Esophagus muscularis mucosa (tissue), 4 donors: Measurements from ENCODE around the gene RAD9A. TPM values are rescaled to one million over a fixed set of nuclear protein-coding genes. Genes with fewer than 3 reads are reported as not detected.
"Not testable (repeated sequence)": the region's sequence is repeated elsewhere in the genome, so short reads cannot be mapped to it uniquely, and the experiment has no call there.

Source experiments
- DNase-seq: peaks from one replicate; pipeline ENCODE4 v3.0.0-alpha.2; 2017; ENCODE audit errors: extremely low spot score
- H3K27ac ChIP-seq, 4 donors: fragments of 200-600 bp; sonication (generic); replicated peaks in 1 of 4; 1 replicate in 3 of 4; 2 replicates in 1 of 4; pipeline ENCODE4 v1.5.1; 2016 to 2019; ENCODE audit warnings: mild to moderate bottlenecking in 1 of 4
- H3K27me3 ChIP-seq, 4 donors: fragments of 200-600 bp; sonication (generic); one replicate each; pipeline versions ENCODE4 v1.5.1 to v1.6.0; 2016 to 2019
- H3K36me3 ChIP-seq, 4 donors: fragments of 200-600 bp; sonication (generic); one replicate each; pipeline ENCODE4 v1.5.1; 2016 to 2019
- H3K4me1 ChIP-seq, 4 donors: fragments of 200-600 bp; sonication (generic); one replicate each; pipeline ENCODE4 v1.5.1; 2016 to 2019
- H3K4me3 ChIP-seq, 4 donors: fragments of 200-600 bp; sonication (generic); 1 replicate in 2 of 4; 2 replicates in 2 of 4; pipeline ENCODE4 v1.5.1; 2016 to 2019; ENCODE audit warnings: mild to moderate bottlenecking in 4 of 4, moderate library complexity in 1 of 4
- H3K9me3 ChIP-seq, 4 donors: fragments of 200-600 bp; sonication (generic); 1 replicate in 3 of 4; 2 replicates in 1 of 4; pipeline ENCODE4 v1.5.1; 2016 to 2019
- CTCF ChIP-seq, 3 experiments: fragments of 200-600 bp in 2 of 3; fragments of 450-650 bp in 1 of 3; sonication (generic) in 2 of 3; IDR thresholded peaks; one replicate each; pipeline ENCODE4 v1.5.1; 2017 to 2019; ENCODE audit warnings: antibody characterized with exemption in 3 of 3, mild to moderate bottlenecking in 2 of 3, moderate library complexity in 1 of 3
- EP300 ChIP-seq: sonication (generic); formaldehyde crosslinking; IDR thresholded peaks from one replicate; pipeline ENCODE4 v1.6.1; 2017; ENCODE audit warnings: antibody characterized with exemption
- POLR2A ChIP-seq: fragments of 450-650 bp; IDR thresholded peaks from one replicate; pipeline ENCODE4 v1.6.1; 2017; ENCODE audit warnings: antibody characterized with exemption, moderate library complexity, mild to moderate bottlenecking, low read depth
- POLR2AphosphoS5 ChIP-seq, 2 donors: sonication (generic); formaldehyde crosslinking; IDR thresholded peaks; one replicate each; pipeline ENCODE4 v1.6.1; 2017; ENCODE audit warnings: antibody characterized with exemption in 2 of 2
- WGBS: methylation state at CpG from one replicate; pipeline ENCODE4 v1.1.5; 2018; 5-methylcytosine and 5-hydroxymethylcytosine counted together
- intact Hi-C: fragments of 100-400 bp; cut with DNase I; formaldehyde crosslinking; loops from one replicate; pipeline ENCODE4 v1.15.1; 2023
- total RNA-seq, 4 donors: library from RNA; depleted of rRNA; stranded (reverse); fragments of >200 nt; gene quantifications; one replicate each; pipeline versions ENCODE4 v1.1.0 to v1.2.1, GENCODE V29; 2016

The RAD9A gene
- total RNA-seq, 4 donors from 2014 or later, result 10.7 to 16.7 (median 12.7) TPM

GRCh38 chr11:67401495-67402191 is 9.9 kb downstream of the RAD9A start, which contains the start of gene PPP1CA:
TSS of gene PPP1CA (minus strand) at chr11:67401858. CDS start at chr11:67401782, 76 bp downstream.
- DNase-seq, result peak; percentile 97
- H3K9me3 ChIP-seq, result no peaks in the 10 kb centered on the region
- peak within 1 kb of the TSS; percentile 93 to 98 (median 94) for H3K27ac ChIP-seq
- 0% methylated on average over 4 of the region's 73 CpGs for WGBS
- peaks cover 23 to 52% (median 43%) of the 10 kb centered on the region in 4 donors for H3K4me1 ChIP-seq
- peaks cover 22 to 38% (median 33%) of the 10 kb centered on the region in 4 donors for H3K36me3 ChIP-seq
- intact Hi-C loops, result loop anchor here (5.0 kb wide), 2 partner anchors 66 to 106 kb away; partner anchors contain the start of genes CDK2AP2, PITPNM1 and TMEM134
- no peak for TF ChIP-seq EP300
- TF ChIP-seq CTCF (IDR thresholded peaks at IDR 0.05), result peak; percentile 29 to 74 (median 37)
- peak; percentile 73 to 86 for TF ChIP-seq POLR2AphosphoS5 (IDR thresholded peaks at IDR 0.05)
- no peak for TF ChIP-seq POLR2A
- peak within 1 kb of the TSS; percentile 80 to 92 (median 88) for H3K4me3 ChIP-seq
- H3K27me3 ChIP-seq, result peaks cover 0 to 37% (median 0%) of the 10 kb centered on the region in 4 donors

- peak overlapping the region; percentile 93 to 98 (median 94) for H3K27ac ChIP-seq
- H3K9me3 ChIP-seq, DNase-seq: not testable (repeated sequence)
- peaks cover 0 to 44% (median 0%) of the 10 kb centered on the region in 4 donors for H3K27me3 ChIP-seq
- peaks cover 23 to 45% (median 38%) of the 10 kb centered on the region in 4 donors for H3K4me1 ChIP-seq
- WGBS, result 56% methylated on average over 19 of the region's 19 CpGs
- peak overlapping the region; percentile 80 to 92 (median 88) for H3K4me3 ChIP-seq
- intact Hi-C loops, result loop anchor here (5.0 kb wide), 2 partner anchors 65 to 105 kb away; partner anchors contain the start of genes CDK2AP2, PITPNM1 and TMEM134
- peaks cover 17 to 32% (median 26%) of the 10 kb centered on the region in 4 donors for H3K36me3 ChIP-seq
Measured at GRCh38 chr11:67402192-67402839, 10.5 kb downstream of the RAD9A start.

- Histone ChIP-seq H3K4me1 (peaks cover 23 to 41% (median 36%) of the 10 kb centered on the region in 4 donors), H3K4me3 (peak overlapping the region in 1 of 4 donors; percentile 10), H3K27me3 (peaks cover 0 to 51% (median 0%) of the 10 kb centered on the region in 4 donors), H3K36me3 (peaks cover 9 to 24% (median 19%) of the 10 kb centered on the region in 4 donors)
- WGBS, result 93% methylated on average over 9 of the region's 9 CpGs
- intact Hi-C loops, result loop anchor here (5.0 kb wide), 2 partner anchors 64 to 104 kb away; partner anchors contain the start of genes CDK2AP2, PITPNM1 and TMEM134
- not testable (repeated sequence) for H3K9me3 ChIP-seq, H3K27ac ChIP-seq, DNase-seq
Measured at GRCh38 chr11:67403085-67403484, 11.3 kb downstream of the RAD9A start.

GRCh38 chr11:67404515-67405195 is 12.9 kb downstream of the RAD9A start:
- no peak for DNase-seq
- no peaks in the 10 kb centered on the region for H3K9me3 ChIP-seq
- TF ChIP-seq POLR2A (no peak), CTCF (IDR thresholded peaks at IDR 0.05) (no peak), EP300 (no peak), POLR2AphosphoS5 (IDR thresholded peaks at IDR 0.05) (no peak)
- no peak overlapping the region for H3K27ac ChIP-seq
- H3K4me3 ChIP-seq, result peak overlapping the region in 3 of 4 donors; percentile 10 to 41 (median 10)
- peaks cover 0 to 67% (median 3%) of the 10 kb centered on the region in 4 donors for H3K27me3 ChIP-seq
- WGBS, result 61% methylated on average over 9 of the region's 13 CpGs
- intact Hi-C loops, result loop anchor here (5.0 kb wide), 2 partner anchors 63 to 103 kb away; partner anchors contain the start of genes CDK2AP2, PITPNM1 and TMEM134
- H3K4me1 ChIP-seq, result peaks cover 20 to 37% (median 36%) of the 10 kb centered on the region in 4 donors
- H3K36me3 ChIP-seq, result peaks cover 0 to 8% (median 3%) of the 10 kb centered on the region in 4 donors

GRCh38 chr11:67405196-67405567 is 13.4 kb downstream of the RAD9A start:
- peak overlapping the region in 1 of 4 donors; percentile 41 for H3K4me3 ChIP-seq
- peaks cover 0 to 3% (median 0%) of the 10 kb centered on the region in 4 donors for H3K36me3 ChIP-seq
- no peaks in the 10 kb centered on the region for H3K9me3 ChIP-seq
- H3K4me1 ChIP-seq, result peaks cover 15 to 37% (median 34%) of the 10 kb centered on the region in 4 donors
- no CpG with 5 or more reads among the region's 6 CpGs for WGBS
- DNase-seq, result no peak
- TF ChIP-seq CTCF (IDR thresholded peaks at IDR 0.05), result no peak
- no peak for TF ChIP-seq POLR2AphosphoS5 (IDR thresholded peaks at IDR 0.05)
- TF ChIP-seq POLR2A, result no peak
- no peak for TF ChIP-seq EP300
- no peak overlapping the region for H3K27ac ChIP-seq
- H3K27me3 ChIP-seq, result peaks cover 0 to 72% (median 6%) of the 10 kb centered on the region in 4 donors
- intact Hi-C loops, result no loop called here
